Activated B cell treated with CpG ODN at 0.5 μM for 24 hours (primary cell): Measurements from ENCODE around the gene TBC1D22A. TPM values are rescaled to one million over a fixed set of nuclear protein-coding genes. Genes with fewer than 3 reads are reported as not detected.

Source experiments
- ATAC-seq: fragments of 200-7000 bp; cut with Tn5 transposase; one replicate; pipeline ENCODE4 v1.10.0; 2021; ENCODE audit warnings: low read depth, mild to moderate bottlenecking, moderate library complexity
- CTCF ChIA-PET: fragments of 350-600 bp; sonication (Branson Sonifier 250); formaldehyde crosslinking; loops from one replicate; lab custom pipeline; 2021; ENCODE audit warnings: antibody characterized with exemption; lab: Charles Lee
- POLR2A ChIA-PET: fragments of 350-600 bp; sonication (Branson Sonifier 250); formaldehyde crosslinking; loops from one replicate; lab custom pipeline; 2021; ENCODE audit warnings: antibody characterized with exemption; lab: Charles Lee
- DNase-seq: peaks from one replicate; pipeline ENCODE4 v3.0.0; 2022
- H3K27ac Mint-ChIP-seq: one replicate; pipeline ENCODE4 v1.8.0; 2020; ENCODE audit warnings: mixed read lengths
- H3K27me3 Mint-ChIP-seq: one replicate; pipeline ENCODE4 v1.8.0; 2021; ENCODE audit warnings: mixed read lengths
- H3K36me3 Mint-ChIP-seq: one replicate; pipeline ENCODE4 v1.8.0; 2021; ENCODE audit warnings: low read depth, mixed read lengths
- H3K4me1 Mint-ChIP-seq: one replicate; pipeline ENCODE4 v1.8.0; 2021; ENCODE audit warnings: mixed read lengths
- H3K4me3 Mint-ChIP-seq: one replicate; pipeline ENCODE4 v1.8.0; 2020; ENCODE audit warnings: mild to moderate bottlenecking, mixed read lengths
- H3K9me3 Mint-ChIP-seq: one replicate; pipeline ENCODE4 v1.8.0; 2020; ENCODE audit warnings: mixed read lengths
- intact Hi-C: fragments of 100-400 bp; cut with micrococcal nuclease; formaldehyde crosslinking; loops from one replicate; pipeline ENCODE4 v1.15.1; 2024
- total RNA-seq: library from RNA; stranded (reverse); gene quantifications from 2 replicates; pipeline ENCODE4 v1.2.3, GENCODE V29; 2022
- TF ChIP-seq, protein P1 (sequence below): fragments of 200-600 bp; IDR thresholded peaks from one replicate; pipeline ENCODE4 v1.8.0; 2022; ENCODE audit warnings: antibody characterized with exemption, mild to moderate bottlenecking

TBC1D22A gene
- total RNA-seq, 1 donor from 2014 or later, result 85.9 TPM

- no peak for ATAC-seq
- POLR2A ChIA-PET, result interaction anchor here (1.2 to 2.9 kb wide), 2 partner anchors 17 to 46 kb away, joined by 4 to 14 read pairs; no protein-coding TSS in a partner anchor
- no peak for DNase-seq
- Mint-ChIP-seq H3K27me3 (no peaks in the 10 kb centered on the region), H3K9me3 (peaks cover 4% of the 10 kb centered on the region), H3K27ac (no peak overlapping the region), H3K4me1 (peaks cover 28% of the 10 kb centered on the region), H3K4me3 (no peak overlapping the region), H3K36me3 (peaks cover 1% of the 10 kb centered on the region)
- CTCF ChIA-PET, result interaction anchor here (1.3 to 11.6 kb wide), 5 partner anchors 8 to 194 kb away, joined by 4 to 266 read pairs (median 12); no protein-coding TSS in a partner anchor
- intact Hi-C loops, result no loop called here
- TF ChIP-seq, protein P1, sequence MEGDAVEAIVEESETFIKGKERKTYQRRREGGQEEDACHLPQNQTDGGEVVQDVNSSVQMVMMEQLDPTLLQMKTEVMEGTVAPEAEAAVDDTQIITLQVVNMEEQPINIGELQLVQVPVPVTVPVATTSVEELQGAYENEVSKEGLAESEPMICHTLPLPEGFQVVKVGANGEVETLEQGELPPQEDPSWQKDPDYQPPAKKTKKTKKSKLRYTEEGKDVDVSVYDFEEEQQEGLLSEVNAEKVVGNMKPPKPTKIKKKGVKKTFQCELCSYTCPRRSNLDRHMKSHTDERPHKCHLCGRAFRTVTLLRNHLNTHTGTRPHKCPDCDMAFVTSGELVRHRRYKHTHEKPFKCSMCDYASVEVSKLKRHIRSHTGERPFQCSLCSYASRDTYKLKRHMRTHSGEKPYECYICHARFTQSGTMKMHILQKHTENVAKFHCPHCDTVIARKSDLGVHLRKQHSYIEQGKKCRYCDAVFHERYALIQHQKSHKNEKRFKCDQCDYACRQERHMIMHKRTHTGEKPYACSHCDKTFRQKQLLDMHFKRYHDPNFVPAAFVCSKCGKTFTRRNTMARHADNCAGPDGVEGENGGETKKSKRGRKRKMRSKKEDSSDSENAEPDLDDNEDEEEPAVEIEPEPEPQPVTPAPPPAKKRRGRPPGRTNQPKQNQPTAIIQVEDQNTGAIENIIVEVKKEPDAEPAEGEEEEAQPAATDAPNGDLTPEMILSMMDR, result no peak
Observed at GRCh38 chr22:46757104-46757503, 5.3 kb upstream of the TBC1D22A start.

GRCh38 chr22:46758121-46758520, 4.3 kb upstream of the TBC1D22A start:
- H3K4me1 Mint-ChIP-seq, result peaks cover 33% of the 10 kb centered on the region
- DNase-seq (no peak), ATAC-seq (no peak)
- TF ChIP-seq, protein P1, result no peak
- ChIA-PET POLR2A (interaction anchor here (0.8 to 2.9 kb wide), 9 partner anchors 9 to 48 kb away, joined by 3 to 14 read pairs (median 4); no protein-coding TSS in a partner anchor), CTCF (interaction anchor here (0.6 to 11.6 kb wide), 23 partner anchors 9 to 254 kb away, joined by 3 to 266 read pairs (median 5); partner anchors contain the start of gene CERK)
- intact Hi-C loops, result loop anchor here (1.0 kb wide), 2 partner anchors 45 to 195 kb away; no protein-coding TSS in a partner anchor
- peaks cover 11% of the 10 kb centered on the region for H3K36me3 Mint-ChIP-seq
- H3K27ac Mint-ChIP-seq, result no peak overlapping the region
- no peak overlapping the region for H3K4me3 Mint-ChIP-seq
- peaks cover 4% of the 10 kb centered on the region for H3K9me3 Mint-ChIP-seq
- H3K27me3 Mint-ChIP-seq, result no peaks in the 10 kb centered on the region

- POLR2A ChIA-PET, result interaction anchor here (0.6 to 2.9 kb wide), 11 partner anchors 9 to 821 kb away, joined by 3 to 14 read pairs (median 4); no protein-coding TSS in a partner anchor
- Mint-ChIP-seq H3K4me3 (no peak overlapping the region), H3K4me1 (peaks cover 41% of the 10 kb centered on the region), H3K36me3 (peaks cover 14% of the 10 kb centered on the region), H3K27me3 (no peaks in the 10 kb centered on the region), H3K27ac (no peak overlapping the region), H3K9me3 (peaks cover 4% of the 10 kb centered on the region)
- CTCF ChIA-PET, result interaction anchor here (0.6 to 11.6 kb wide), 23 partner anchors 8 to 254 kb away, joined by 3 to 266 read pairs (median 5); partner anchors contain the start of gene CERK
- DNase-seq (no peak), ATAC-seq (no peak)
- intact Hi-C loops, result loop anchor here (1.0 kb wide), 2 partner anchors 44 to 196 kb away; no protein-coding TSS in a partner anchor
- TF ChIP-seq, protein P1, result peak; percentile 59
Observed at GRCh38 chr22:46758867-46759290, 3.6 kb upstream of the TBC1D22A start.

DNA sequence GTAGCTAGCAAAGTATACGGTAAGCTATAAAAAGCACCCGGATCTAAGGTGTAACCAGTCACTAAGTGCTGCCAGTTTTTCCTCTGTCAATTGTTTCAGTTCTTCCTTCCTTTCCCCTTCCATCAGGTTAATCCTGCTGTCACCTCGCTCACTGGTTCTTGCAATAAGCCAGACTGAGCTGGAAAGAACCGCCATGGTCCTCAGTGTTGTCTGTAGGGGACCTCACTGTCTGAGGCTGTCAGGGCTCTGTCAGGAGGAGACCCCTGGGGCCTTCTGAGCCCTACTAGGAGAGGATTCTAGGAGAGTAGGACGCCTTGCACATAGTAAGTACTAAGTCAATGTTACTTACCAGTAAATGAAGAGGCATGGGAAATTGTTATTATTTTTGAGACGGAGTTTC, 1.4 kb upstream of the TBC1D22A start:
- TF ChIP-seq, protein P1, result no peak
- ChIA-PET POLR2A (interaction anchor here (0.5 to 6.2 kb wide), 4 partner anchors 14 to 174 kb away, joined by 3 to 273 read pairs (median 20); no protein-coding TSS in a partner anchor), CTCF (interaction anchor here (1.2 to 11.6 kb wide), 3 partner anchors 15 to 197 kb away, joined by 4 to 266 read pairs (median 78); no protein-coding TSS in a partner anchor)
- DNase-seq, result no peak
- Mint-ChIP-seq H3K36me3 (peaks cover 27% of the 10 kb centered on the region), H3K9me3 (peaks cover 4% of the 10 kb centered on the region), H3K27me3 (no peaks in the 10 kb centered on the region), H3K4me1 (peaks cover 53% of the 10 kb centered on the region), H3K4me3 (peak overlapping the region; percentile 64), H3K27ac (no peak overlapping the region)
- intact Hi-C loops, result loop anchor here (10.0 kb wide), 1 partner anchor 726 kb away; no protein-coding TSS in a partner anchor
- no peak for ATAC-seq
